Erythroblast (primary cell): ENCODE measurements around the gene ZNF655.
"Not testable (repeated sequence)": the region's sequence is repeated elsewhere in the genome, so short reads cannot be mapped to it uniquely, and the experiment has no call there.

Source experiments
- DNase-seq, 2 experiments: peaks; one replicate each; lab custom pipeline; 2025; lab: John Stamatoyannopoulos, UW
- GATA1 ChIP-seq: IDR thresholded peaks from 2 replicates; pipeline ENCODE4 v1.6.1; 2011; ENCODE audit warnings: low read depth, mild to moderate bottlenecking, control low read depth, low read length, moderate library complexity
- POLR2A ChIP-seq: IDR thresholded peaks from 2 replicates; pipeline ENCODE4 v1.6.1; 2011; ENCODE audit warnings: mild to moderate bottlenecking, low read length

The ZNF655 gene

GRCh38 chr7:99551334-99551733 is 7.1 kb upstream of the ZNF655 start:
- peak; percentile 35 to 42 for DNase-seq
- TF ChIP-seq GATA1 = no peak
- TF ChIP-seq POLR2A = no peak

GRCh38 chr7:99551767-99552463 is 6.5 kb upstream of the ZNF655 start, which contains the start of gene FAM200A:
FAM200A (minus strand) TSS chr7:99552114; CDS start chr7:99548407, 3,707 bp downstream.
- DNase-seq = peak; percentile 93
- no peak for TF ChIP-seq GATA1
- peak; percentile 95 for TF ChIP-seq POLR2A

DNA sequence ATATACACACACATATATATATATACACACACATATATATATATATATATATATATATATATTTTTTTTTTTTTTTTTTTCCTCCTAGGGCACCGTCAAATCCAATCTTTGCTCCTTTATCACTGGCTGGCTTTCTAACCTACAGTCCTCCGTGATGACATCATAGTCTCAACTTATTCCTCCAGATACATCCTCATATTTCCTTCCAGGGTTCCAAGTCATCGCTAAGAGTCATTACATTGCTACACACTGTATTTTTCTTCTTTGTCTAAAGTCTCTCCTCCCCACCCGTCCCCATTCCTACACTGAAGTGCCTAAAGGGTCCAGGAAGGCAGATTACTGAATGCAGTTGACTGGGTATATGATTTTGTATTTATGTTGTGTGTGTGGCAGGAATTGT is 5.4 kb upstream of the ZNF655 start:
- TF ChIP-seq GATA1 = no peak
- no peak for TF ChIP-seq POLR2A
- no peak for DNase-seq

DNA sequence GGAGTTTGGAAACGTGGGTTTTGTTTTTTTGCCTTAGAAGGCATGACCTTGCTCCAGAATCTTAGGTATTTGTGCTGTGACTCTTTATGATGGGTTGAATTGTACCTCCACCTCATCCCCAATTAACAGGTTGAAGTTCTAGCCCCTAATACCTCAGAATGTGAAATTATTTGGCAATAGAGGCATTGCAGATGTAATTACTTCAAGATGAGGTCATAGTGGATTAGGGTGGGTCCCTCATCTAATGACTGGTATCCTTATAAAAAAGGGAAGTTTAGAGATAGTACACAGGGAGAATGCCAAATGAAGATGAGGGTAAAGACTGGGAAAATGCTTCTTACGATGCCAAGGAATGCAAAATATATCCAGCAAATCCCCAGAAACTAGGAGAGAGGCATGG is 3.5 kb upstream of the ZNF655 start:
- peak in 1 of 2 experiments; percentile 23 for DNase-seq
- TF ChIP-seq POLR2A (no peak), GATA1 (no peak)

- TF ChIP-seq GATA1 (no peak), POLR2A (no peak)
- DNase-seq = no peak
Measured at GRCh38 chr7:99557196-99557607, 1.2 kb upstream of the ZNF655 start.

DNA sequence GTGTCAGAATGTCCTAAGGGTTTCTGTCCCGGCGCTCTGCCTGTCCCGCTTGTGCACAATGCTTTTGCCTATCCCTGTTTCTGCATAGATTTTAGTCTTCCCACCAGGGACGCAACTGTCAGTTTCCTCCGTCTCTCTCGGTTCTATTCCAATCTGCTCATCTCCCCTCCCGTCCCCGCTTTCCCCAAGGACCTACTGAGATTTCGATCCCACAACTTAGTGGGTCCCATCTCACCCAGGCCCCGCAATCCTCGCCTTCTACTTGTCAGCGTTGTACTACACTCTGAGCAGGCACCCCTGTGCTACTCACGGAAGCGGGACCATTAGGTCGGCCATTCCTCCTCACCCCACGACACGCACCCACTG is 519 bp upstream of the ZNF655 start:
- DNase-seq = no peak
- no peak for TF ChIP-seq GATA1
- TF ChIP-seq POLR2A = no peak

- DNase-seq = peak in 1 of 2 experiments; percentile 70
Measured at GRCh38 chr7:99559175-99559915, 903 bp downstream of the ZNF655 start.

GRCh38 chr7:99560834-99561736 is 2.6 kb downstream of the ZNF655 start:
- TF ChIP-seq GATA1 (no peak), POLR2A (no peak)
- DNase-seq = peak in 1 of 2 experiments; percentile 34

More at GRCh38 chr7:99559175-99559915, 903 bp downstream of the ZNF655 start:
- no peak for TF ChIP-seq POLR2A
- no peak for TF ChIP-seq GATA1

DNA sequence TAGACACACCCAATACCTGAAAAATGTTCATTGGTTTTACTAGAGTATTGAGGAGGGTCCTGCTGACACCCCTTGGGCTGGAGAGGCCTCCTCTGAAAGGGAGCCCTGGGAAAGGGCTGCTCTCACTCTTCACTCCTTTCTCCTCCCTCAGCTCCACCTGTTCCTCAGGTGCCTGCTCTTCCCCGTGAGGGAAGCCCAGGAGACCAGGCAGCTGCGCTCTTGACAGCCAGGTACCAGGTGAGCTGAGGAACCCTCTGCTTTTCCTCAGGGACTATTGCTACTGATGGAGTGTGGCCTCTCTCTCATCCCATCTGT is 3.3 kb downstream of the ZNF655 start:
- no peak for DNase-seq

DNA sequence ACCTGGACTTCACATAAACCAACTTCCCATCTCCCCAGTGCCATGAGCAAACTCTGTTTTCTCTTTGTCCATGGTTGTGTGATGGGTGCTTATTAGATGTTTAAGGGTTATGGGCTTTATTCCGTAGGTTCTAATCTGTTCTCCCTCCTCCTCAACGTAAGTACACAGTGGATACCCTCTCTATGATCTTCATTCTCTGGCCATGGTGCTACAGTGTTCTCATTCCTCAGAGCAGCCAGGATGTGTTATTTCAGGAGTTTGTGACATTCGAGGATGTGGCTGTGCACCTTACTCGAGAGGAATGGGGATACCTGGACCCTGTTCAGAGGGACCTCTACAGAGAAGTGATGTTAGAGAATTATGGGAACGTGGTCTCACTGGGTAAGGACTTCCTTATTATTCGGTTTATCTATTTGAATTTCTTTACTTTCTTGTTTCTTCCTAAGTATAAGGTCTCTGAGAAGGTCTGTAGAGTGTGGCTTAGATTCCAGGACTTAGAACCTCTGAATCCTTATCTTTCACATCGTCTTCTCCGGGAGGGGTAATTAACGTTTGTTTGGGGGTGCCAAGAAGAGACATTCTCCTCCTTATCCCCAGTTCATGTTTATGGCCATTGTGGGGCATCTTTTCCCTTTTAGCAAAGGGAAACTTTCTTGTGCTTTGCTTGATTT is 3.8 kb downstream of the ZNF655 start:
- no peak for TF ChIP-seq GATA1
- no peak for TF ChIP-seq POLR2A
- peak in 1 of 2 experiments; percentile 62 for DNase-seq

More for the DNA sequence above, 3.3 kb downstream of the ZNF655 start:
- TF ChIP-seq POLR2A (no peak), GATA1 (no peak)

GRCh38 chr7:99562832-99563231 is 4.4 kb downstream of the ZNF655 start:
- DNase-seq = peak; percentile 68 to 88

DNA sequence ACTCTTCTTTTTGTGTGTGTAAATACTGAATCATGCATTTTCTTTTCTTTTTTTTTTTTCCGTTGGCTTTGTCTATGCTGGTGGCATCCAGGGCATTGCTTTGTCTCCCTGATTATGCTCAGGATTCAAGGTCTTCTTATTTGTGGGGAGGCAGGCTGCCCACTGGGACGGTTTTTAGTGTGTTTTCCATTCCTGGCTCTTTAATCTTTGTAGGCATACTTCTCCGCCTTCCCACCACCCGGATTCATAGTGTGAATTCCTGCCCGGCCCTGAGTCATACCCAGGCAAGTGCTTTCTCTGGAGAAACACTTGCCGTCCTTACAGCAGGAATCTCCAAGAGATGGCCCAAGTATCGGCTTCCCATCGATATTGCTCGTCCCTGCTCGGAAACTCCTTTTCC is 5.2 kb downstream of the ZNF655 start:
- DNase-seq = no peak
- TF ChIP-seq POLR2A (no peak), GATA1 (no peak)

More at GRCh38 chr7:99562832-99563231, 4.4 kb downstream of the ZNF655 start:
- TF ChIP-seq POLR2A (no peak), GATA1 (no peak)

DNA sequence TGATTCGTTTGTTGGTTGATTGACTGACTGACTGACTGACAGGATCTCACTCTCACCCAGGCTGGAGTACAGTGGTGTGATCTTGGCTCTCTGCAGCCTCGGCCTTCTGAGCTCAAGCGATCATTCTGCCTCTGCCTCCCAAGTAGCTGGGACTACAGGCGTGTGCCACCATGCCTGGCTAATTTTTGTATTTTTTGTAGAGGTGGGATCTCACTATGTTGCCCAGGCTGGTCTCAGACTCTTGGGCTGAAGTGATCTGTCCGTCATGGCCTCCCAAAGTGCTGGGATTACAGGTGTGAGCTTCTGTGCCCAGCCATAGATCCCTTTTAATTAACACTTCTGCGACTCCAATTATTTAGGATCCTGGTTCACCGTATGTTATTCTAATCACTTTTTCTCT is 10.3 kb downstream of the ZNF655 start:
- DNase-seq = not testable (repeated sequence)

DNA sequence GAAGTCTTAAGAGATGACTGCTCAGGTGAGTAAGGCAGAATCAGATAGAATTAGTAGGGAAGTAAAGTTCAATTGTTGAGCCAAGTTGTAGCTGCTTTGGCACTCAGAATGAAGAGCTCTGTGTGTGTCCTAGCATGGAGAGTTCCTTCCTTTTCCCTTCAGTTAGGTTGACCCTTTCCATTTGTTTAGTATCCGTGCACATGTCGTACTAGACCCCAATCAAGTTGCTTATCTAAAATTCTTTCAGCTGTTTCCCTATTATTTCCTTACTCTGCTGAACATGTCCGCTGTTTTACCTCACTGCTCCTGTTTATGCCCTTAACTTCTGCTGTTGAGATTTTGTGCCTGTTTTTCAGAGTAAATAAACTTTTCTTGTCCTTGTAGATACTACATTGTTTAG is 13.3 kb downstream of the ZNF655 start:
- TF ChIP-seq GATA1 (no peak), POLR2A (no peak)
- no peak for DNase-seq
